Measurements from ENCODE around the gene STK24.

DNA sequence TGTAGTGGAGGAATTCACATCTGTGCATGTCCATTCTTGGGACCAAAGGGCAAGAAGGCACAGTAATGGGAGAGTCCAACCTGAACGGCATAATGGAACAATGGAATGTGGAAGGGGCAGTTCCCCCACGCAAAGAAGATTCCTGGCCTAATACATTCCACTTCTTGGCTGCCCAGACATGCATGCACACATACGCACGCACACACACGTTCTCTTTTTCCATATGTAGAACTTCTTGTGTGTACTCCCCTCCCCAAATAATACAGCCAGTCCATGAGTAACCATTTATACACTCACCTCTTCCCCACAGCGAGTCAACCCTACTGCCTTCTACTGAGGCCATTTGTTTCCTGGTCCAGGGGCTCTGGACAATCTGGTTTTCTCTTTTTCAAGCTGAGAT, 6.0 kb upstream of the STK24 start:
- TF ChIP-seq, protein P1, sequence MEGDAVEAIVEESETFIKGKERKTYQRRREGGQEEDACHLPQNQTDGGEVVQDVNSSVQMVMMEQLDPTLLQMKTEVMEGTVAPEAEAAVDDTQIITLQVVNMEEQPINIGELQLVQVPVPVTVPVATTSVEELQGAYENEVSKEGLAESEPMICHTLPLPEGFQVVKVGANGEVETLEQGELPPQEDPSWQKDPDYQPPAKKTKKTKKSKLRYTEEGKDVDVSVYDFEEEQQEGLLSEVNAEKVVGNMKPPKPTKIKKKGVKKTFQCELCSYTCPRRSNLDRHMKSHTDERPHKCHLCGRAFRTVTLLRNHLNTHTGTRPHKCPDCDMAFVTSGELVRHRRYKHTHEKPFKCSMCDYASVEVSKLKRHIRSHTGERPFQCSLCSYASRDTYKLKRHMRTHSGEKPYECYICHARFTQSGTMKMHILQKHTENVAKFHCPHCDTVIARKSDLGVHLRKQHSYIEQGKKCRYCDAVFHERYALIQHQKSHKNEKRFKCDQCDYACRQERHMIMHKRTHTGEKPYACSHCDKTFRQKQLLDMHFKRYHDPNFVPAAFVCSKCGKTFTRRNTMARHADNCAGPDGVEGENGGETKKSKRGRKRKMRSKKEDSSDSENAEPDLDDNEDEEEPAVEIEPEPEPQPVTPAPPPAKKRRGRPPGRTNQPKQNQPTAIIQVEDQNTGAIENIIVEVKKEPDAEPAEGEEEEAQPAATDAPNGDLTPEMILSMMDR (IDR thresholded peaks at IDR 0.05), result no peak
- no peak for TF ChIP-seq POLR2A (IDR thresholded peaks at IDR 0.05)
- no peak for TF ChIP-seq EP300 (IDR thresholded peaks at IDR 0.05)

Data from upper lobe of left lung (tissue), 4 donors.